BLaER1 treated with 17β-estradiol and CSF1 and Interleukin-3, amounts not matched to agents 10 nM and 100 nM (cell line): Measurements from ENCODE around the gene MCAM.

ENCODE experiments used
- H3K27ac ChIP-seq, 11 experiments: shearing (Covaris generic); formaldehyde crosslinking; 2 replicates each; pipeline ENCODE4 v1.8.1; 2022
- H3K27me3 ChIP-seq, 11 experiments: shearing (Covaris generic); formaldehyde crosslinking; 2 replicates each; pipeline ENCODE4 v1.8.1; 2022
- H3K36me3 ChIP-seq, 11 experiments: shearing (Covaris generic); formaldehyde crosslinking; 2 replicates each; pipeline ENCODE4 v1.8.1; 2022
- H3K4me1 ChIP-seq, 10 experiments: shearing (Covaris generic); formaldehyde crosslinking; 2 replicates each; pipeline ENCODE4 v1.8.1; 2022
- H3K4me2 ChIP-seq, 11 experiments: shearing (Covaris generic); formaldehyde crosslinking; 2 replicates each; pipeline ENCODE4 v1.8.1; 2022
- H3K4me3 ChIP-seq, 10 experiments: shearing (Covaris generic); formaldehyde crosslinking; 2 replicates each; pipeline ENCODE4 v1.8.1; 2022
- H3K9ac ChIP-seq, 11 experiments: shearing (Covaris generic); formaldehyde crosslinking; 2 replicates each; pipeline ENCODE4 v1.8.1; 2022
- H3K9me3 ChIP-seq, 11 experiments: shearing (Covaris generic); formaldehyde crosslinking; replicated peaks in 1 of 11; 2 replicates each; pipeline ENCODE4 v1.8.1; 2022
- H4K20me1 ChIP-seq, 11 experiments: shearing (Covaris generic); formaldehyde crosslinking; 2 replicates each; pipeline ENCODE4 v1.8.1; 2022
- Cebpa-rat ChIP-seq, 11 experiments: shearing (Covaris generic); IDR thresholded peaks; 2 replicates each; pipeline ENCODE4 v1.8.1; 2022

Gene MCAM

DNA sequence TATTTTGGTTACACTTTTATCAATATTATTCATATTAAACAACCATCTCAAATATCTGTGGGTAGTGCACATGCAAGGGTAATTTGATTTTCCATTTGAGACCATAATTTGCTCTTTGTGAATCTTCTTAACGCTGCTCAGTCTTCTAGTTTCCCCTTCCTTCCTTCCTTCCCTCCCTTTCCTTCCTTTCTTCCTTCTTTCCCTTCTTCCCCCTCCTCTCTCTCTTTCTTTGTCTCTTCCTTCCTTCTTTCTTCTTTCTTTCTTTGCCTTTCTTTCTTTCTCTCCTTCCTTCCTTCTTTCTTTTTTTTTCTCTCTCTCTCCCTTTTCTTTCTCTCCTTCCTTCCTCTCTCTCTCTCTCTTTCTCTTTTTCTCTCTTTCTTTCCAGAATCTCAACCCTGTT, 13.3 kb upstream of the MCAM start:
- Histone ChIP-seq H3K27me3 (no peaks in the 10 kb centered on the region), H3K27ac (no peak overlapping the region), H3K4me3 (no peak overlapping the region), H4K20me1 (no peaks in the 10 kb centered on the region), H3K9ac (no peak overlapping the region), H3K4me2 (peak overlapping the region in 5 of 11 experiments; percentile 5 to 26 (median 18); a peak in 3 of 22 replicates), H3K36me3 (no peaks in the 10 kb centered on the region), H3K9me3 (no peaks in the 10 kb centered on the region), H3K4me1 (peaks cover 10 to 28% (median 25%) of the 10 kb centered on the region in 10 experiments)
- no peak for TF ChIP-seq Cebpa-rat (IDR thresholded peaks at IDR 0.05)

DNA sequence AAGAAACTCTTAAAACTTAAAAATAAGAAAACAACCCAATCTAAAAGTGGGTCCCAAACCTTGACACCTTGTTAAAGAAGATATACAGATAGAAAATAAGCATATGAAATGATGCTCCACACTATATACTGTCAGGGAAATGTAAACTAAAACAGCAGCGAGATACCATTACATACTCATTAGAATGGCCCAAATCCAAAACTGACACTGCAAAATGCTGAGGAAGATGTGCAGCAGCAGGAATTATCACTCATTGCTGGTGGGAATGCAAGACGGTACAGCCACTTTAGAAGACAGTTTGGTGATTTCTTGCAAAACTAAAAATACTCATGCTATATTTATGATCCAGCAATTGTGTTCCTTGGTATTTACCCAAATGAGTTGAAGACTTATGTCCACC, 12.4 kb upstream of the MCAM start:
- Histone ChIP-seq H3K9me3 (no peaks in the 10 kb centered on the region), H3K9ac (no peak overlapping the region), H3K36me3 (no peaks in the 10 kb centered on the region), H3K4me3 (no peak overlapping the region), H3K27me3 (no peaks in the 10 kb centered on the region), H3K27ac (no peak overlapping the region), H3K4me2 (no peak overlapping the region), H4K20me1 (no peaks in the 10 kb centered on the region), H3K4me1 (peaks cover 5 to 29% (median 23%) of the 10 kb centered on the region in 10 experiments; a peak in 19 of 20 replicates)
- no peak for TF ChIP-seq Cebpa-rat (IDR thresholded peaks at IDR 0.05)

DNA sequence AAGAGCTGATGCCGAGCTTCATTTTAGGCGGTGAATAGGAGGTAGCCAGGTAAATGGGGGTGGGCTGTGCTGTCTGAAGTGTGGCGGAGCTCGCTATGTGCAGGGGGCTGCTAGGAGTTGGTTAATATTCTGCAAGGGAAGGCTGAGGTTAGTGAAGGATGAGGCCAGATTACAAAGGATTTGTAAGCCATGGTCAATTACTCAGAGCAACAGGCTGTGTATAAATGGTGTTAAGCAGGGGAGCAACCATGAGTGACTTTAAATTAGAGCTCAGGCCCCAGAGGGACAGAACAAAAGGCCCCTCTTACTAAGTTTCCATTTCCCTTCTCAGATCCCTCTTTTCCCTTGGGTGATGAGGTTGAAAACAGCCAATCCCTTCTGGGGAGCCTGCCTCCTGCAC, 7.3 kb upstream of the MCAM start:
- Histone ChIP-seq H3K4me2 (peak overlapping the region in 9 of 11 experiments; percentile 20 to 100 (median 99); a peak in 18 of 22 replicates), H3K27me3 (no peaks in the 10 kb centered on the region), H3K4me3 (peak overlapping the region in 1 of 10 experiments; percentile 6; a peak in 1 of 20 replicates), H3K36me3 (no peaks in the 10 kb centered on the region), H3K4me1 (peaks cover 34 to 63% (median 57%) of the 10 kb centered on the region in 10 experiments), H4K20me1 (no peaks in the 10 kb centered on the region), H3K9me3 (no peaks in the 10 kb centered on the region), H3K27ac (peak overlapping the region in 4 of 11 experiments; percentile 39 to 64 (median 46); a peak in 8 of 22 replicates), H3K9ac (peak overlapping the region in 5 of 11 experiments; percentile 13 to 62 (median 42); a peak in 8 of 22 replicates)
- peak in 2 of 11 experiments; percentile 17 to 79; a peak in 2 of 22 replicates for TF ChIP-seq Cebpa-rat (IDR thresholded peaks at IDR 0.05)

DNA sequence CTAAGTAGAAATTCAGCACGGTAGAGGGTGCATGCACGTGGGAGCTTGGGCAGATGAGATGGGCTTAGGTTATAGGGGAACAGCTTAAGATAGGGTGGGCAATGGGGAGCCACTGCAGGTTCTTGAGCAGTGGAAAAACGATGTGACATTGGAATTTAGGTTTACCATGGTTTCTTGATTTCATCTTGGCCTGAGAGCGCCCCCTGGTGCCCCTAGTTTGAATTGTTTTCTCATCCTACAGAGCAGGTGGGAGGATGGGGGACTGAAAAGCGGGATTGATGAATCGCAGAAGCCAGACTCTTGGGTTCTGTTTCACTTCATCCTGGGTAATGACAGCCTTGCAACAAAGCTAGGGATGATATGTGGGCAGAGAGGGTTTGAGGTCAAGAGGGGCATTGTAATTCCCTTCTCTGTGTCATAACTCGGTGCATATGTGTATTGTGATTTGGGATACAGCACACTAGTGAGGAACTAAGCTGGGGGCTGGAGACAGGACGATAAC, 6.7 kb upstream of the MCAM start:
- H3K4me2 ChIP-seq = peak overlapping the region; percentile 16 to 100 (median 99); a peak in 19 of 22 replicates
- H3K27me3 ChIP-seq = no peaks in the 10 kb centered on the region
- peak overlapping the region in 5 of 11 experiments; percentile 13 to 82 (median 42); a peak in 7 of 22 replicates for H3K9ac ChIP-seq
- no peaks in the 10 kb centered on the region for H3K9me3 ChIP-seq
- H3K36me3 ChIP-seq = no peaks in the 10 kb centered on the region
- peaks cover 40 to 69% (median 63%) of the 10 kb centered on the region in 10 experiments for H3K4me1 ChIP-seq
- H3K27ac ChIP-seq = peak overlapping the region in 4 of 11 experiments; percentile 39 to 64 (median 46); a peak in 7 of 22 replicates
- no peaks in the 10 kb centered on the region for H4K20me1 ChIP-seq
- H3K4me3 ChIP-seq = peak overlapping the region in 2 of 10 experiments; percentile 6 to 20; a peak in 1 of 20 replicates
- no peak for TF ChIP-seq Cebpa-rat (IDR thresholded peaks at IDR 0.05)

- Histone ChIP-seq H3K9me3 (no peaks in the 10 kb centered on the region), H3K9ac (peak overlapping the region in 2 of 11 experiments; percentile 28 to 82; a peak in 3 of 22 replicates), H3K36me3 (no peaks in the 10 kb centered on the region), H3K4me2 (peak overlapping the region; percentile 95 to 100 (median 99); a peak in 21 of 22 replicates), H3K4me1 (peaks cover 45 to 75% (median 69%) of the 10 kb centered on the region in 10 experiments), H4K20me1 (no peaks in the 10 kb centered on the region), H3K4me3 (no peak overlapping the region), H3K27me3 (peaks cover 0 to 2% (median 0%) of the 10 kb centered on the region in 11 experiments; a peak in 1 of 22 replicates), H3K27ac (peak overlapping the region in 3 of 11 experiments; percentile 39 to 64 (median 50); a peak in 5 of 22 replicates)
- TF ChIP-seq Cebpa-rat (IDR thresholded peaks at IDR 0.05) = no peak
These were observed 6.1 kb upstream of the MCAM start for GRCh38 chr11:119322921-119323531.

- H3K4me3 ChIP-seq = peak overlapping the region in 6 of 10 experiments; percentile 52 to 69 (median 56); a peak in 7 of 20 replicates
- peak overlapping the region; percentile 95 to 100 (median 99) for H3K4me2 ChIP-seq
- H3K27me3 ChIP-seq = peaks cover 0 to 9% (median 0%) of the 10 kb centered on the region in 11 experiments; a peak in 4 of 22 replicates
- H3K36me3 ChIP-seq = no peaks in the 10 kb centered on the region
- no peaks in the 10 kb centered on the region for H3K9me3 ChIP-seq
- peak overlapping the region in 6 of 11 experiments; percentile 82 to 87 (median 85); a peak in 7 of 22 replicates for H3K27ac ChIP-seq
- H4K20me1 ChIP-seq = no peaks in the 10 kb centered on the region
- TF ChIP-seq Cebpa-rat (IDR thresholded peaks at IDR 0.05) = 0 out of 22 replicates have a peak, but pooled peaks of 1 of the 11 experiments have one; percentile 31
- H3K4me1 ChIP-seq = peaks cover 52 to 81% (median 75%) of the 10 kb centered on the region in 10 experiments
- peak overlapping the region in 6 of 11 experiments; percentile 28 to 84 (median 82); a peak in 5 of 22 replicates for H3K9ac ChIP-seq
These were observed 5.4 kb upstream of the MCAM start for GRCh38 chr11:119322360-119322739.

DNA sequence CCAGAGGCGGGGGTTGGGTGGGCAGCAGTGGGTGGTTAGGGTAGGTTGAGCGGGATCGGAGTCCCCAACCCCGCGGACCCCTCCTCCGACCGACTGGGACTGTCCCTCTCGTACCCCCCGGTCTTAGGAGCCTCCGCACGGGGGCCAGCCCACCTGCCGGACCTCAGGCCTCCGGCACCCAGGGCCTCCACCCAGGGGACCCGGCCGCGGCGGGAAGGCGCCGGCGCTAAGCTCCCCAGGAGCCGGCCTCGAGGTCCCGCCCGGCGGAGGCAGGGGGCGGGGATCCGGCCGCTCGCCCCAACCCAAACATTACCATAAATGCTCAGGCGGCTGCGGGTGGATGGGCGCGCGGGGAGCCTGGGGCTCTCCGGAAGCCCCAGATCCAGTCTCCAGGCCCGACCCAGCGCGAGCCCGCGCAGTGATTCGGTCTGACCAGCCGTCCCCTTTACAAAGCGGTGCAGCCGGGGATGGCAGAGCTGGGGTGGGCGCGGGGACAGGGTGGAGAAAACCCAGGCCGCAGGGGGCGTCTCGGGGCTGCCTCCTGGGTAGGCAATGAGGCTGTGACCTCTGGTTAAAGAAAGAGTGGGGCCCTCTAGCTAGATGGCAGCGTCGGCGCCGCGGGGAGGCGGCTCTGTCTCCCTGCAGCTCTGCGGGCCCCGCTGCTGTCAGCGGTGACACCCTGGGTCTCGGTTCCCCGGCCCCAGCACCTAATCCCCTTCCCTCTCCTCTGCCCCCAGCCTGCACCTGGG, 4.0 kb upstream of the MCAM start:
- H3K4me2 ChIP-seq = peak overlapping the region; percentile 95 to 100 (median 99)
- H3K4me1 ChIP-seq = peaks cover 63 to 89% (median 85%) of the 10 kb centered on the region in 10 experiments
- H4K20me1 ChIP-seq = peaks cover 0 to 9% (median 0%) of the 10 kb centered on the region in 11 experiments; a peak in 5 of 22 replicates
- no peaks in the 10 kb centered on the region for H3K9me3 ChIP-seq
- H3K9ac ChIP-seq = peak overlapping the region; percentile 77 to 87 (median 82)
- H3K36me3 ChIP-seq = no peaks in the 10 kb centered on the region
- peaks cover 0 to 22% (median 0%) of the 10 kb centered on the region in 11 experiments; a peak in 8 of 22 replicates for H3K27me3 ChIP-seq
- H3K4me3 ChIP-seq = peak overlapping the region; percentile 51 to 69 (median 58)
- TF ChIP-seq Cebpa-rat (IDR thresholded peaks at IDR 0.05) = no peak
- peak overlapping the region; percentile 57 to 89 (median 84); a peak in 21 of 22 replicates for H3K27ac ChIP-seq

- Histone ChIP-seq H3K4me3 (peak overlapping the region; percentile 51 to 78 (median 60)), H3K4me1 (peaks cover 69 to 94% (median 91%) of the 10 kb centered on the region in 10 experiments), H3K9me3 (no peaks in the 10 kb centered on the region), H4K20me1 (peaks cover 0 to 15% (median 0%) of the 10 kb centered on the region in 11 experiments; a peak in 6 of 22 replicates), H3K9ac (peak overlapping the region; percentile 77 to 90 (median 82)), H3K27ac (peak overlapping the region; percentile 57 to 89 (median 84); a peak in 21 of 22 replicates), H3K4me2 (peak overlapping the region; percentile 95 to 100 (median 99)), H3K27me3 (peaks cover 0 to 27% (median 0%) of the 10 kb centered on the region in 11 experiments; a peak in 8 of 22 replicates), H3K36me3 (no peaks in the 10 kb centered on the region)
- no peak for TF ChIP-seq Cebpa-rat (IDR thresholded peaks at IDR 0.05)
These were observed 3.4 kb upstream of the MCAM start for GRCh38 chr11:119320240-119320775.
